ENCODE data around the gene CACNB3.
"Not testable (repeated sequence)": the region's sequence is repeated elsewhere in the genome, so short reads cannot be mapped to it uniquely, and the experiment has no call there.

CACNB3 gene

DNA sequence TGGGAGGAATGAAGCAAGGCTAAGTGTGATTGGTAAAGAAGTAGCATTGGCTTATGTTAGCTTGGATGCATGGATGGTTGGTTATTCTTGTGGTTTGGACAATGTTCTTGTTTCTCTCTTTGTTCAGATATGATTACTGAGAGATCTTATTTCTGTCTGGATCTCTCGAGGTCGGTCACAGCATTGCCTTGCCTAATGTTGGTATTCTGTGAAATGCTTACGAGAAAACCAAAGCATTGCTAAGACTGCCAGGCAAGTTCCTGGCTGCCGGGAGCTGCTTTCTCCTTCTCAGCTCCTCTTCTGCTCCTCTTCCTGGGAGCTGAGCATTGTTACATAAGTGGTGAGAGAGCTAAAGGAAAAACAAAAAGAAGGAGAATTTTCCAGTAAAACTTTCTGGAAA is 54.8 kb downstream of the CACNB3 start:
- H3K9me3 Mint-ChIP-seq = no peaks in the 10 kb centered on the region
- H3K27ac Mint-ChIP-seq = no peak overlapping the region
- peaks cover 4% of the 10 kb centered on the region for H3K27me3 Mint-ChIP-seq
- no peak overlapping the region for H3K4me3 Mint-ChIP-seq
- no peaks in the 10 kb centered on the region for H3K4me1 Mint-ChIP-seq
- no peak for ATAC-seq
- H3K36me3 Mint-ChIP-seq = no peaks in the 10 kb centered on the region

DNA sequence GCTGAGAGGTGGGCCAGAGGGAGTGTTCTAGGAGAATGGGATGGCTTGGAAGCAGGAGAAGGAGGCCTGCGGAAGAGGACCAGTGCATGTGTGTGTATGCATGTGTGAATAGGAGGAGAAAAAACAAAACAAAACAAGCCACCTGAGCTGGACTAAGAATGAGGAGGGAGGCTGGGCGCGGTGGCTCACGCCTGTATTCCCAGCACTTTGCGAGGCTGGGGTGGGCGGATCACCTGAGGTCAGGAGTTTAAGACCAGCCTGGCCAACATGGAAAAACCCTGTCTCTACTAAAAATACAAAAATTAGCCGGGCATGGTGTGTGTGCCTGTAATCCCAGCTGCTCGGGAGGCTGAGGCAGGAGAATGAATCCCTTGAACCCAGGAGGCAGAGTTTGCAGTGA is 55.2 kb downstream of the CACNB3 start:
- not testable (repeated sequence) for ATAC-seq

GRCh38 chr12:48875944-48876515 is 57.7 kb downstream of the CACNB3 start:
- Mint-ChIP-seq H3K27me3 (peaks cover 25% of the 10 kb centered on the region), H3K27ac (no peak overlapping the region), H3K9me3 (no peaks in the 10 kb centered on the region), H3K4me1 (no peaks in the 10 kb centered on the region), H3K4me3 (no peak overlapping the region), H3K36me3 (no peaks in the 10 kb centered on the region)
- no peak for ATAC-seq

More for the DNA sequence above, 55.2 kb downstream of the CACNB3 start:
- not testable (repeated sequence) for H3K4me3 Mint-ChIP-seq, H3K9me3 Mint-ChIP-seq, H3K27ac Mint-ChIP-seq, H3K36me3 Mint-ChIP-seq, H3K4me1 Mint-ChIP-seq, H3K27me3 Mint-ChIP-seq
